Calu3 (cell line): ENCODE data around the gene MAP6D1. TPM values are rescaled to one million over a fixed set of nuclear protein-coding genes. Genes with fewer than 3 reads are reported as not detected.

Experiments
- BruUV-seq: library from RNA; stranded (reverse); fragments of 400-500 nt; replicated peaks from 2 replicates; lab custom pipeline; 2021; lab: Mats Ljungman, UMichigan
- CTCF ChIA-PET: fragments of 300-600 bp; sonication (Branson Sonifier 250); formaldehyde crosslinking; loops from one replicate; lab custom pipeline; 2022; ENCODE audit warnings: antibody characterized with exemption; lab: Charles Lee
- DNase-seq: peaks from one replicate; pipeline ENCODE4 v3.0.0; 2022
- H3K27ac Mint-ChIP-seq: one replicate; pipeline ENCODE4 v1.8.0; 2022; ENCODE audit warnings: mixed read lengths; ENCODE audit not compliant: unreplicated experiment
- H3K27me3 Mint-ChIP-seq: one replicate; pipeline ENCODE4 v1.8.0; 2022; ENCODE audit warnings: mixed read lengths; ENCODE audit not compliant: unreplicated experiment
- H3K36me3 Mint-ChIP-seq: one replicate; pipeline ENCODE4 v1.8.0; 2022; ENCODE audit warnings: mild to moderate bottlenecking, moderate library complexity, mixed read lengths; ENCODE audit not compliant: insufficient read depth, unreplicated experiment
- H3K4me1 Mint-ChIP-seq: one replicate; pipeline ENCODE4 v1.8.0; 2022; ENCODE audit warnings: mild to moderate bottlenecking, low read depth, mixed read lengths; ENCODE audit not compliant: unreplicated experiment
- H3K4me3 Mint-ChIP-seq: one replicate; pipeline ENCODE4 v1.8.0; 2022; ENCODE audit warnings: mild to moderate bottlenecking, low read depth, moderate library complexity, mixed read lengths; ENCODE audit not compliant: unreplicated experiment
- H3K9me3 Mint-ChIP-seq: one replicate; pipeline ENCODE4 v1.8.0; 2022; ENCODE audit warnings: low read depth, mixed read lengths; ENCODE audit not compliant: unreplicated experiment
- intact Hi-C: fragments of 100-400 bp; cut with micrococcal nuclease; formaldehyde crosslinking; loops from one replicate; pipeline ENCODE4 v1.10.0; 2022; ENCODE audit not compliant: unreplicated experiment
- total RNA-seq: library from RNA; stranded (reverse); gene quantifications from 2 replicates; pipeline ENCODE4 v1.2.3, GENCODE V29; 2022
- TF ChIP-seq, protein P1 (sequence below): fragments of 200-600 bp; IDR thresholded peaks from one replicate; pipeline ENCODE4 v1.8.0; 2022; ENCODE audit warnings: antibody characterized with exemption; ENCODE audit not compliant: unreplicated experiment

The MAP6D1 gene
- total RNA-seq, 1 experiment from 2014 or later, result 5.4 TPM

DNA sequence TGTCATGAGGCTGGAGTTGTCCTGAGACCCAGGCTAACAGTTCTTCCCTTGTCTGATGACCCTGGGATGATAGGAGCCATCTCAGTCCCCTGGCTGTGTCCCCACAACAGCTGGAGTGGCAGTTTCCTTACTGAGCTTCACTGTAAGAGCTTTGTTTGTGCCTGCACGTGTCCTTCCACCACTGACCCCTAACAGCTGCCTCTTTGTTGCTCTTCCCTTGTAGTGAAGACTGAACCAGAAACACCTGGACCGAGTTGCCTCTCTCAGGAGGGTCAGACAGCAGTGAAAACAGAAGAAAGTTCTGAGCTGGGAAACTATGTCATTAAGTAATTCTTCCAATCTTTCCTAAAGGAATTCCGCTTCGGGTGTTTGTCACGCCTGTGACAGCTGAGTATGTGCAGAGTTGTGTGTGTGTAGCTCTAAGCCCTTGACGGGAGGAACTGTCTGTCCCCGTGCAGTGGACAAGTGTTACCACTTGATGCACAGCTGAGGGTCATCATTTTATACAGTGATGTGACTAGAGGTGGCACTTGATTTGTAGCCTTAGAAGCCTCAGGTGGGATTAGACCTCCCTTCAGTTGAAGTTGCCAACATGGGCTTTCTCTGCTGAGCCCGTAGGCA is 25.0 kb downstream of the MAP6D1 start:
- intact Hi-C loops, result no loop called here
- CTCF ChIA-PET, result interaction anchor here (0.6 kb wide), 1 partner anchor 416 kb away, joined by 5 read pairs; no protein-coding TSS in a partner anchor
- H3K9me3 Mint-ChIP-seq, result no peaks in the 10 kb centered on the region
- no peak for DNase-seq
- peaks cover 43% of the 10 kb centered on the region for H3K36me3 Mint-ChIP-seq
- H3K4me1 Mint-ChIP-seq, result no peaks in the 10 kb centered on the region
- TF ChIP-seq, protein P1, sequence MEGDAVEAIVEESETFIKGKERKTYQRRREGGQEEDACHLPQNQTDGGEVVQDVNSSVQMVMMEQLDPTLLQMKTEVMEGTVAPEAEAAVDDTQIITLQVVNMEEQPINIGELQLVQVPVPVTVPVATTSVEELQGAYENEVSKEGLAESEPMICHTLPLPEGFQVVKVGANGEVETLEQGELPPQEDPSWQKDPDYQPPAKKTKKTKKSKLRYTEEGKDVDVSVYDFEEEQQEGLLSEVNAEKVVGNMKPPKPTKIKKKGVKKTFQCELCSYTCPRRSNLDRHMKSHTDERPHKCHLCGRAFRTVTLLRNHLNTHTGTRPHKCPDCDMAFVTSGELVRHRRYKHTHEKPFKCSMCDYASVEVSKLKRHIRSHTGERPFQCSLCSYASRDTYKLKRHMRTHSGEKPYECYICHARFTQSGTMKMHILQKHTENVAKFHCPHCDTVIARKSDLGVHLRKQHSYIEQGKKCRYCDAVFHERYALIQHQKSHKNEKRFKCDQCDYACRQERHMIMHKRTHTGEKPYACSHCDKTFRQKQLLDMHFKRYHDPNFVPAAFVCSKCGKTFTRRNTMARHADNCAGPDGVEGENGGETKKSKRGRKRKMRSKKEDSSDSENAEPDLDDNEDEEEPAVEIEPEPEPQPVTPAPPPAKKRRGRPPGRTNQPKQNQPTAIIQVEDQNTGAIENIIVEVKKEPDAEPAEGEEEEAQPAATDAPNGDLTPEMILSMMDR, result no peak
- no peaks in the 10 kb centered on the region for H3K27me3 Mint-ChIP-seq
- H3K4me3 Mint-ChIP-seq, result no peak overlapping the region
- H3K27ac Mint-ChIP-seq, result no peak overlapping the region
- no TSS peak for BruUV-seq

DNA sequence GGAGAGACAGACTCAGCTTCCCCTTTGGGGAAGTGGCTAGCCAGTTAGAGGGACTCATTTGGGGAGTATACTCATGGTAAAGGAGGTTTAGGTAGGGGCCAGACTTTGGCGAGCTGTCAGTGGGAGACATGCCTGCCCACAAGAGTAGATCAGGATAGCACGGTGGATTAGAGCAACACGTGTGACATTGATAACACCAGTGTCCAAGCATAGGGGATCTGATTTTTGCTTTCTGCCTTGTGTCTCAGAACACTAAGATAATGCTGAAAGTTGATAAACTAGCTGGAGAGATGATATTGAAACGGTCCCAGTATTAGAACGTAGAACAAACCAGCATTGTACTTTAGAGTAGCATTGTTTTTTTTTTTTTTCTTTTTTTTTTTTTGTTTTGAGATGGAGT is 25.9 kb downstream of the MAP6D1 start:
- H3K4me1 Mint-ChIP-seq, result no peaks in the 10 kb centered on the region
- CTCF ChIA-PET, result no interaction called here
- peaks cover 37% of the 10 kb centered on the region for H3K36me3 Mint-ChIP-seq

DNA sequence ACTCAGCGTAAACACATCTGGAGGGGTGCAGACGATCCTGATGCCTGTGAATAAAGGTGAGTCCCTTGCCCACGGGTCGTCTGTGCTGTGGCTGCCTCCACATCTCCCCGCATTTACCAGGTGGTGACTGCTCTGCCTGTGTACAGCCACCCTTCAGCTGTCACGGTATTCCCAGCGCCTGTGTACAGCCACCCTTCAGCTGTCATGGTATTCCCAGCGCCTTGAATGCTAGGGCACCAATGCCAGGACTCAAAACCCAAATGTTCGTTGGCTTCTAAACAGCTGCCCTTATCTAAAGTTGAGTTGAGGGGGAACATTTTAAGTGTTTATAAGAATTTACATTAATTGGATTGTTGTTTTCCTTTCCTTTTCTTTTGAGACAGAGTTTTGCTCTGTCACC is 27.4 kb downstream of the MAP6D1 start:
- DNase-seq, result no peak
- TF ChIP-seq, protein P1, result no peak
- CTCF ChIA-PET, result no interaction called here
- Mint-ChIP-seq H3K36me3 (peaks cover 26% of the 10 kb centered on the region), H3K27me3 (no peaks in the 10 kb centered on the region), H3K27ac (no peak overlapping the region), H3K9me3 (no peaks in the 10 kb centered on the region), H3K4me3 (no peak overlapping the region), H3K4me1 (no peaks in the 10 kb centered on the region)
- BruUV-seq, result no TSS peak
- intact Hi-C loops, result no loop called here

More for the DNA sequence above, 25.9 kb downstream of the MAP6D1 start:
- intact Hi-C loops, result no loop called here
- H3K9me3 Mint-ChIP-seq, result no peaks in the 10 kb centered on the region
- no peak overlapping the region for H3K27ac Mint-ChIP-seq
- no peak overlapping the region for H3K4me3 Mint-ChIP-seq
- DNase-seq, result no peak
- BruUV-seq, result no TSS peak
- no peaks in the 10 kb centered on the region for H3K27me3 Mint-ChIP-seq
- TF ChIP-seq, protein P1, result no peak

DNA sequence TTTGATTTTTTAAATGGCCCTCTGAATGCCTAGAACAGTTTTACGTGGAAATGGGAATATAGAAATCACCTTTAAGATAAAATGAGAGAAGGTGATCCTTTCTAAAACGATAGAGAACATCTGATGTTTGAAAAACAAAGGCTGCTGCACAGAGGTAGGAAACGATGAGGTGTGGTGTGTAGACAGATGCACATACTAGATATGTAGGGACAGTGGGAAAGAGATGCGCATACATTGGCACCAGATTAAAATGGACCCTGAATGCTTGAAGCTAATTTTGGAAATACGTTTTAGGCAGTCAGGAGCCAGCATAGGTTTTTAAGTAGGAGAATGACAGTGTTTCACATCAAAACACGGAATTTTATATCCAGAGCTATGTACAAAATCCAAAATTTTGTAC is 29.0 kb downstream of the MAP6D1 start:
- intact Hi-C loops, result no loop called here
- no peak overlapping the region for H3K4me3 Mint-ChIP-seq
- TF ChIP-seq, protein P1, result no peak
- DNase-seq, result no peak
- H3K9me3 Mint-ChIP-seq, result no peaks in the 10 kb centered on the region
- no peaks in the 10 kb centered on the region for H3K4me1 Mint-ChIP-seq
- H3K27ac Mint-ChIP-seq, result peak overlapping the region; percentile 19
- CTCF ChIA-PET, result interaction anchor here (0.5 kb wide), 1 partner anchor 78 kb away, joined by 4 read pairs; no protein-coding TSS in a partner anchor
- BruUV-seq, result no TSS peak
- no peaks in the 10 kb centered on the region for H3K27me3 Mint-ChIP-seq
- H3K36me3 Mint-ChIP-seq, result peaks cover 26% of the 10 kb centered on the region
